Common myeloid progenitor, CD34-positive (primary cell): ENCODE results near the gene PRSS27.

Experiments
- CTCF ChIA-PET: fragments of 350-600 bp; sonication (Branson Sonifier 250); formaldehyde crosslinking; loops from one replicate; lab custom pipeline; 2021; ENCODE audit warnings: antibody characterized with exemption; lab: Charles Lee
- POLR2A ChIA-PET: fragments of 350-600 bp; sonication (Branson Sonifier 250); formaldehyde crosslinking; loops from one replicate; lab custom pipeline; 2021; ENCODE audit warnings: antibody characterized with exemption; lab: Charles Lee
- DNase-seq, 3 donors: peaks; one replicate each; pipeline versions ENCODE4 v3.0.0 to v3.0.0-alpha.2; 2013
- H3K27ac ChIP-seq, 2 experiments: 1 replicate in 1 of 2; 2 replicates in 1 of 2; pipeline ENCODE4 v1.7.0; 2013; ENCODE audit warnings: inconsistent platforms in 2 of 2, low read length in 2 of 2, mild to moderate bottlenecking in 2 of 2, low read depth in 1 of 2, moderate library complexity in 1 of 2; ENCODE audit not compliant: severe bottlenecking in 2 of 2, insufficient read depth in 1 of 2, poor library complexity in 1 of 2
- H3K27me3 ChIP-seq, 5 experiments: replicated peaks in 2 of 5; 1 replicate in 3 of 5; 2 replicates in 2 of 5; pipeline versions ENCODE4 v1.6.1 to v1.7.0; 2013; ENCODE audit warnings: low read length in 4 of 5, mild to moderate bottlenecking in 2 of 5, moderate library complexity in 2 of 5, inconsistent platforms in 1 of 5; ENCODE audit not compliant: insufficient read depth in 5 of 5, control insufficient read depth in 4 of 5
- H3K36me3 ChIP-seq, 4 experiments: 1 replicate in 2 of 4; 2 replicates in 2 of 4; pipeline versions ENCODE4 v1.6.1 to v1.7.0; 2013; ENCODE audit warnings: low read length in 3 of 4, control low read depth in 1 of 4, mild to moderate bottlenecking in 1 of 4; ENCODE audit not compliant: control insufficient read depth in 4 of 4, insufficient read depth in 4 of 4
- H3K4me1 ChIP-seq, 4 experiments: 1 replicate in 3 of 4; 2 replicates in 1 of 4; pipeline versions ENCODE4 v1.6.1 to v1.7.1; 2013; ENCODE audit warnings: low read length in 3 of 4, mild to moderate bottlenecking in 3 of 4, control low read depth in 1 of 4, inconsistent platforms in 1 of 4, moderate library complexity in 1 of 4; ENCODE audit not compliant: control insufficient read depth in 4 of 4, insufficient read depth in 4 of 4; ENCODE audit errors: control extremely low read depth in 1 of 4
- H3K4me3 ChIP-seq, 7 experiments: 1 replicate in 4 of 7; 2 replicates in 3 of 7; pipeline versions ENCODE4 v1.5.1 to v1.7.0; 2013; ENCODE audit warnings: mild to moderate bottlenecking in 7 of 7, low read length in 6 of 7, moderate library complexity in 6 of 7, inconsistent platforms in 2 of 7, low read depth in 2 of 7, control low read depth in 1 of 7; ENCODE audit not compliant: insufficient read depth in 4 of 7, control insufficient read depth in 1 of 7; ENCODE audit errors: extremely low read depth in 1 of 7
- H3K9me3 ChIP-seq, 5 experiments: 1 replicate in 4 of 5; 2 replicates in 1 of 5; pipeline versions ENCODE4 v1.6.1 to v1.7.1; 2013; ENCODE audit warnings: low read length in 4 of 5, mild to moderate bottlenecking in 2 of 5, inconsistent platforms in 1 of 5, low read depth in 1 of 5, moderate library complexity in 1 of 5; ENCODE audit not compliant: control insufficient read depth in 4 of 5, insufficient read depth in 2 of 5; ENCODE audit errors: control extremely low read depth in 1 of 5
- WGBS: methylation state at CpG from one replicate; pipeline ENCODE4 v1.1.5; 2013; ENCODE audit not compliant: insufficient coverage; 5-methylcytosine and 5-hydroxymethylcytosine counted together

The PRSS27 gene

DNA sequence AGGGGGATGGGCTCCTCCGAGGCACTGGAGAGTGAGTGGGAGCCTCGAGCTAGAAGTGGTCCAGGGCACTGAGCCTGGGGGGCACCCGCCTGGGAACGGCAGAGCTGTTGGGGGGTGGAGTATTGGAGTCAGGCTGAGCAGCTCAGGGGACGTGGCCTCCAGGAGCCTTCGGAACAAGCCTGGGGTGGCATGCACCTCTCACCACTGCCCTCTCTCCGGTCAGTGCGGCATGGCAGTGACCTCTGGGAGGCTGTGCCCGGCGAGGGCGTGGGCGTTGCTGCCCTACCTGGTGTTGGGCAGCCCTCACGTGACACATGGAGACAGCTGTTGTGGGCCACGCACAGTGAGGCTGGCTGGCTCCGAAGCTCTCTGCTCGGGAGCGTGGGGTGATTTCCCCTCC is 13.9 kb downstream of the PRSS27 start:
- H3K27me3 ChIP-seq: no peaks in the 10 kb centered on the region
- H3K4me3 ChIP-seq: no peak overlapping the region
- CTCF ChIA-PET: no interaction called here
- H3K27ac ChIP-seq: no peak overlapping the region
- no peak for DNase-seq
- no peaks in the 10 kb centered on the region for H3K4me1 ChIP-seq
- H3K36me3 ChIP-seq: peaks cover 2 to 84% (median 45%) of the 10 kb centered on the region in 4 experiments
- 99% methylated on average over 17 of the region's 17 CpGs for WGBS
- no peaks in the 10 kb centered on the region for H3K9me3 ChIP-seq
- POLR2A ChIA-PET: interaction anchor here (0.7 kb wide), 1 partner anchor 872 kb away, joined by 3 read pairs; no protein-coding TSS in a partner anchor

GRCh38 chr16:2705351-2705750 is 14.7 kb downstream of the PRSS27 start:
- no peaks in the 10 kb centered on the region for H3K4me1 ChIP-seq
- H3K36me3 ChIP-seq: peaks cover 2 to 91% (median 49%) of the 10 kb centered on the region in 4 experiments
- DNase-seq: no peak
- ChIA-PET POLR2A (interaction anchor here (0.7 kb wide), 1 partner anchor 872 kb away, joined by 3 read pairs; no protein-coding TSS in a partner anchor), CTCF (no interaction called here)
- H3K27ac ChIP-seq: no peak overlapping the region
- H3K27me3 ChIP-seq: no peaks in the 10 kb centered on the region
- H3K4me3 ChIP-seq: no peak overlapping the region
- WGBS: 97% methylated on average over 10 of the region's 10 CpGs
- H3K9me3 ChIP-seq: no peaks in the 10 kb centered on the region

GRCh38 chr16:2704983-2705275 is 15.1 kb downstream of the PRSS27 start:
- H3K27ac ChIP-seq: no peak overlapping the region
- POLR2A ChIA-PET: no interaction called here
- WGBS: 100% methylated on average over 7 of the region's 14 CpGs
- H3K36me3 ChIP-seq: peaks cover 2 to 95% (median 53%) of the 10 kb centered on the region in 4 experiments
- CTCF ChIA-PET: no interaction called here
- H3K4me1 ChIP-seq: no peaks in the 10 kb centered on the region
- H3K9me3 ChIP-seq: no peaks in the 10 kb centered on the region
- H3K4me3 ChIP-seq: no peak overlapping the region
- DNase-seq: no peak
- no peaks in the 10 kb centered on the region for H3K27me3 ChIP-seq

DNA sequence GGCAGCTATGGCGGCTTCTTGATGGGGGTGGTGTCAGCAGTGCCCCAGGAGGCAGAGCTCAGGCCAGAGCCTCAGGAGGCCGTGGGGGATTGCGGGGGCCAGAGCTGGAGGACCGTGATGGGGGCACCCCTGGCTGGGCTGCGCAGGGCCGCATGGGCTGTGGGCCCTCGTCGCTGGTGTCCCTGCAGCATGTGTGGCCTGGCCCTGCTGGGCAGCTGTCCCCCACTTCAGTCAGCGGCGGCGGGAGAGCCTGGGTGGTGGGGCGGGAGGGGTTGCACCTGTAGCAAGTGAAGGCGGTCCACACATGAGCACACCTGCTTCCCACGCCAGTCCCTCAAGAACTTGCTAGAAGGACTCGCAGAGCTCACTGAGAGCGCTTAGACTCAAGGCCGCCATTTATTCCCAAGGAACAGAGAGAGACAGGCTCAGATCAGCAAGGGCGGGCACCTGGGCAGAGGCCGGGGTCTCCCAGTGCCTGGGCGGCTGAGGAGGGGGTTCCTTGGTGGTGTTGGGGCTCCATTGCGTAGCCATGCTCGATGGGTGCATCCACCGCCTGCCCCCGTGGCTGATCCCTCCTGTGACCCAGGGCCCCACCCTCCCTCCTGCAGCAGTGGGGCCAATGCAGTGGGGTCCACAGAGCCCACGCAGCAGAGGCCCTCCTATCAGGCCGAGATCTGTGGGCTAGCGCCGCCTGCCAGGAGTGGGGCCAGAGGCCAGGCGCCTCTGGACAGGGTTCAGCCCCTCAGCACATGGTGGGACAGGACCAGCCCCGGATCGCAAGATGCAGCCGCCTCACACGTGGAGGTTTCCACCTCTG is 15.7 kb downstream of the PRSS27 start:
- ChIA-PET CTCF (interaction anchor here (0.9 kb wide), 1 partner anchor 14 kb away, joined by 3 read pairs; no protein-coding TSS in a partner anchor), POLR2A (no interaction called here)
- Histone ChIP-seq H3K27me3 (no peaks in the 10 kb centered on the region), H3K27ac (no peak overlapping the region), H3K4me1 (no peaks in the 10 kb centered on the region), H3K36me3 (peaks cover 6 to 95% (median 58%) of the 10 kb centered on the region in 4 experiments), H3K4me3 (no peak overlapping the region), H3K9me3 (no peaks in the 10 kb centered on the region)
- 95% methylated on average over 29 of the region's 33 CpGs for WGBS
- DNase-seq: no peak

- Histone ChIP-seq H3K4me1 (no peaks in the 10 kb centered on the region), H3K4me3 (no peak overlapping the region), H3K27ac (no peak overlapping the region), H3K36me3 (peaks cover 9 to 94% (median 61%) of the 10 kb centered on the region in 4 experiments), H3K27me3 (no peaks in the 10 kb centered on the region), H3K9me3 (no peaks in the 10 kb centered on the region)
- DNase-seq: no peak
- 95% methylated on average over 26 of the region's 28 CpGs for WGBS
- ChIA-PET POLR2A (no interaction called here), CTCF (no interaction called here)
These were observed 16.9 kb downstream of the PRSS27 start for GRCh38 chr16:2702871-2703745.

GRCh38 chr16:2702438-2702825 is 17.6 kb downstream of the PRSS27 start:
- Histone ChIP-seq H3K36me3 (peaks cover 9 to 94% (median 59%) of the 10 kb centered on the region in 4 experiments), H3K27ac (no peak overlapping the region), H3K4me1 (no peaks in the 10 kb centered on the region), H3K27me3 (no peaks in the 10 kb centered on the region), H3K9me3 (no peaks in the 10 kb centered on the region), H3K4me3 (no peak overlapping the region)
- ChIA-PET POLR2A (no interaction called here), CTCF (no interaction called here)
- no peak for DNase-seq
- 96% methylated on average over 13 of the region's 13 CpGs for WGBS
